Subcutaneous adipose tissue (tissue), 4 donors: Measurements from ENCODE around the gene OXCT1. TPM values are rescaled to one million over a fixed set of nuclear protein-coding genes. Genes with fewer than 3 reads are reported as not detected.

Source experiments
- total RNA-seq, 4 donors: library from RNA; depleted of rRNA; stranded (reverse); fragments of >200 nt; gene quantifications; one replicate each; pipeline ENCODE4 v1.1.0, GENCODE V29; 2016
- TF ChIP-seq, protein P1 (sequence below): fragments of 450-650 bp; IDR thresholded peaks from one replicate; pipeline ENCODE4 v1.5.1; 2016; ENCODE audit warnings: low read depth, mild to moderate bottlenecking, control low read depth, antibody characterized with exemption, moderate library complexity

OXCT1 gene
- total RNA-seq, 4 donors from 2014 or later, result 38.9 to 74.6 (median 57.1) TPM

DNA sequence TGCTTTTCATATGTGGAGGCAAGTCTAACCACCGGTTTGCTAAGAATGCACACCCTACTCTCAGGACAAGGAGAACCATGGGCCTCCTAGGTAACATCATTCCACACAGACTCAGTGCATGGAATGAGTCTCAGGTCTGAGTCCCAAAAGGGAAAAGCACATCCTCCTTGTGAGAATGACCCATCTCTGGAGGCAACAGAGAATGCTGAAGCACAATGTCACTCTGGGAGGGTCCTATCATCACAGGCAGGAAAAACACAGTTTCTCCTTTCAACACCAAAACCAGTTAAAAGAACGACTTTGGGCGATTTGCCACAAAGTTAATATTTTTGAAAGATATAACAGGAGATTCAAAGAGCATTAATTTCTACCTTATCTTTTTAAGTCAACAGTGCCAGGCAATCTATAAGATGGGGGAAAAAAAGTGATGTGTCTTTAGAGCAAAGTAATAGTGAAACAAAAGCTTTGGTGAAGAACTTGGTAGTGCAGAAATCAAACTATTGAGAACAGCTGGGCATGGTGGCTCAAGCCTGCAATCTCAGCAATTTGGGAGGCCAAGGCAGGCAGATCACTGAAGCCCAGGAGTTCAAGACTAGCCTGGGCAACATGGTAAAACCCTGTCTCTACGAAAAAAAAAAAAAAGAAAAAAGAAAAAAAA lies 97.3 kb downstream of the OXCT1 start:
- TF ChIP-seq, protein P1, sequence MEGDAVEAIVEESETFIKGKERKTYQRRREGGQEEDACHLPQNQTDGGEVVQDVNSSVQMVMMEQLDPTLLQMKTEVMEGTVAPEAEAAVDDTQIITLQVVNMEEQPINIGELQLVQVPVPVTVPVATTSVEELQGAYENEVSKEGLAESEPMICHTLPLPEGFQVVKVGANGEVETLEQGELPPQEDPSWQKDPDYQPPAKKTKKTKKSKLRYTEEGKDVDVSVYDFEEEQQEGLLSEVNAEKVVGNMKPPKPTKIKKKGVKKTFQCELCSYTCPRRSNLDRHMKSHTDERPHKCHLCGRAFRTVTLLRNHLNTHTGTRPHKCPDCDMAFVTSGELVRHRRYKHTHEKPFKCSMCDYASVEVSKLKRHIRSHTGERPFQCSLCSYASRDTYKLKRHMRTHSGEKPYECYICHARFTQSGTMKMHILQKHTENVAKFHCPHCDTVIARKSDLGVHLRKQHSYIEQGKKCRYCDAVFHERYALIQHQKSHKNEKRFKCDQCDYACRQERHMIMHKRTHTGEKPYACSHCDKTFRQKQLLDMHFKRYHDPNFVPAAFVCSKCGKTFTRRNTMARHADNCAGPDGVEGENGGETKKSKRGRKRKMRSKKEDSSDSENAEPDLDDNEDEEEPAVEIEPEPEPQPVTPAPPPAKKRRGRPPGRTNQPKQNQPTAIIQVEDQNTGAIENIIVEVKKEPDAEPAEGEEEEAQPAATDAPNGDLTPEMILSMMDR, result no peak

GRCh38 chr5:41772056-41772455 lies 98.2 kb downstream of the OXCT1 start:
- TF ChIP-seq, protein P1, result no peak

GRCh38 chr5:41770799-41771198 lies 99.4 kb downstream of the OXCT1 start:
- TF ChIP-seq, protein P1, result no peak

DNA sequence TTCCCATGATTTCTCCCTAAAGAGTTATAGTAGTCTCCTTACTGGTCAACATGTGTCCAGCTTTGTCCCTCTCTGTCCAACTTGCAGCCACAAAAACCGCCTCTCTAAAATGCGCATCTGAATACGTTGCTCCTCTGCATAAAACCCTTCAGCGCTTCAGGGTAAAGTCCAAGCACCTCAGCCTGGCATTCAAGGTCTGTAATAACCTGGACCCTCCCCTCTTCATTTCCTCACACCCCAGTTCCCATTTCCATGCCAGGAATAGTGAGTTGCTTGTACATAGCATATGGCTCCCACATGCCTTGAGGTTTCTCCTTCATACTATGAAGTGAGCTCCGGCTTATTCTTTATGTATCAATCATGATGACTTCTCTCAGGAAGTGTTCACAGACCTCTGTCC lies 101.5 kb downstream of the OXCT1 start:
- TF ChIP-seq, protein P1, result no peak

DNA sequence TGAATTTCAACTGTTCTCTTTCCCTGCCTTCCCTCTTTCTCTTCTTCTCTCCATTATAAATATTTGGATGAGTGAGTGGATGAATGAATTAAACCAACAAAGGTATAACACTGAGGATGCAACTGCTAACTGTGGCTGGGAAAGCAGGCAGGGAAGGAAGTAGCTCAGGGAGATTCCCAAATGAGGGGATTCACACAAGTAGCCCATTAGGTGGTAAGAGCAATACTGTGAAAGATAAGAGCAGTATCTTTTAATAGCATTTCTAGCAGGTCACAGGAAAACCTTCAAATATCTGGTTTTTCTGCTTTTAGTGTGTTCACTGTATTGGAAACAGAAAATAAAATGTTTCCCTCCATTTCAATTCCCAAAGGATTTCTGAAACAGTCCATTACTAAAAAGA lies 105.6 kb downstream of the OXCT1 start:
- TF ChIP-seq, protein P1, result no peak

DNA sequence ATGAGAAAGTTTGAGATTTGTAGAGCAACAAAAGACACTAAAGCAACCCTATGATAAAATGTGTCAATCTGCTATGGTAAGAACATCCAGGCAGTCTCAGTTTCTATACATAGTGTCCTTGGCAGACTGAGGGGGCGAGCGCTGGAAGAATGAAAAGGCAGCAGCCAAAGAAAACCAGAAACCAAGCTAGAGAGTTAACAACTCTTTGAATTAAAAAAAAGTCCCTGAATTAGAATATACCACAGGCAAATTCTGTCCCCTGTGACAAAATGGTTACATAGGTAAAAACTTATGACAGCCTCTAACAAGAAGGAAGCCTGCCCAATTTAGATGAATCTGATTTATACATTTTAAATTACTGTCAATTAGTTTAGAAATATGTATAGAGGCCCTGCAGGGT lies 106.7 kb downstream of the OXCT1 start:
- TF ChIP-seq, protein P1, result no peak

GRCh38 chr5:41763081-41763480 lies 107.1 kb downstream of the OXCT1 start:
- TF ChIP-seq, protein P1, result no peak
